T-helper 17 cell (primary cell): Measurements from ENCODE around the gene LIPT2. TPM values are rescaled to one million over a fixed set of nuclear protein-coding genes. Genes with fewer than 3 reads are reported as not detected.

ENCODE experiments used
- ATAC-seq: fragments of 150-1000 bp; cut with Tn5 transposase; 2 replicates; pipeline ENCODE4 v1.10.0; 2021; ENCODE audit warnings: mild to moderate bottlenecking, moderate library complexity
- DNase-seq, 3 donors: peaks; one replicate each; pipeline versions ENCODE4 v3.0.0 to v3.0.0-alpha.2; 2020 to 2021
- H3K9me3 ChIP-seq: one replicate; pipeline ENCODE4 v1.7.0; 2013; ENCODE audit warnings: low read length, mild to moderate bottlenecking; ENCODE audit not compliant: control insufficient read depth, poor library complexity, severe bottlenecking
- H3K27ac Mint-ChIP-seq: one replicate; pipeline ENCODE4 v1.8.0; 2022; ENCODE audit warnings: mild to moderate bottlenecking, moderate library complexity, mixed read lengths
- H3K27me3 Mint-ChIP-seq: one replicate; pipeline ENCODE4 v1.8.0; 2022; ENCODE audit warnings: mixed read lengths
- H3K36me3 Mint-ChIP-seq: one replicate; pipeline ENCODE4 v1.8.0; 2022; ENCODE audit warnings: low read depth, mixed read lengths
- H3K4me1 Mint-ChIP-seq: one replicate; pipeline ENCODE4 v1.8.0; 2022; ENCODE audit warnings: mild to moderate bottlenecking, mixed read lengths
- H3K4me3 Mint-ChIP-seq: one replicate; pipeline ENCODE4 v1.8.0; 2022; ENCODE audit warnings: mild to moderate bottlenecking, moderate library complexity, mixed read lengths
- total RNA-seq, 4 donors: library from RNA in 2 of 4; stranded (reverse) in 2 of 4; gene quantifications; one replicate each; pipeline ENCODE4 v1.2.3 and lab custom pipeline; 2022 to 2026

The LIPT2 gene
- total RNA-seq, 2 donors from 2014 or later: 5.8 to 6.8 TPM

- DNase-seq (no peak), ATAC-seq (no peak)
- Mint-ChIP-seq H3K4me3 (no peak overlapping the region), H3K36me3 (peaks cover 2% of the 10 kb centered on the region), H3K27ac (no peak overlapping the region), H3K27me3 (peaks cover 21% of the 10 kb centered on the region), H3K4me1 (peaks cover 6% of the 10 kb centered on the region)
- no peaks in the 10 kb centered on the region for H3K9me3 ChIP-seq
These were observed 41.2 kb downstream of the LIPT2 start for GRCh38 chr11:74452366-74452765.

DNA sequence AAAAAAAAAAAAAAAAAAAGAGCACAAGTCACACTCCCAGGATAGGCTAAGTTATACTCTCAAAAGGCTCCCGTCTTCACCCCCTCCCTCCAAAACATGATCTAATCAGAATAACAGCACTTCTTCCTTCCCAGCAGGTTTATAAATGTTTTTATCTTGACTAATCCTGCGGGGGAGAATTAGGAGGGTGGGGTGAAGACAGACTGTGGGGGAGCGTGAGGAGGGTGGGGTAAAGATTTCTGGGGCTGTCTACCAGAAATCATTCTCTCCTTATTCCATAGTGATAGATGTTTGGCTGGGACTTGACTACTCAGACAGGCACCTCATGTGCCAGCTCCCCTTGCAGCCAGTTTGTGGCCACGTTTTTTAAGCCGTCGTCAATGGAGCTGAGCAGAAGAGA, 43.2 kb downstream of the LIPT2 start:
- no peak for DNase-seq
- H3K27ac Mint-ChIP-seq: no peak overlapping the region
- H3K4me3 Mint-ChIP-seq: no peak overlapping the region
- peaks cover 2% of the 10 kb centered on the region for H3K36me3 Mint-ChIP-seq
- ATAC-seq: no peak
- H3K9me3 ChIP-seq: no peaks in the 10 kb centered on the region
- peaks cover 6% of the 10 kb centered on the region for H3K4me1 Mint-ChIP-seq
- H3K27me3 Mint-ChIP-seq: peaks cover 24% of the 10 kb centered on the region

GRCh38 chr11:74449369-74449931, 44.1 kb downstream of the LIPT2 start:
- peaks cover 28% of the 10 kb centered on the region for H3K27me3 Mint-ChIP-seq
- DNase-seq (peak in 1 of 3 donors; percentile 22), ATAC-seq (peak; percentile 93)
- H3K27ac Mint-ChIP-seq: no peak overlapping the region
- no peaks in the 10 kb centered on the region for H3K9me3 ChIP-seq
- H3K36me3 Mint-ChIP-seq: peaks cover 2% of the 10 kb centered on the region
- peaks cover 6% of the 10 kb centered on the region for H3K4me1 Mint-ChIP-seq
- no peak overlapping the region for H3K4me3 Mint-ChIP-seq

DNA sequence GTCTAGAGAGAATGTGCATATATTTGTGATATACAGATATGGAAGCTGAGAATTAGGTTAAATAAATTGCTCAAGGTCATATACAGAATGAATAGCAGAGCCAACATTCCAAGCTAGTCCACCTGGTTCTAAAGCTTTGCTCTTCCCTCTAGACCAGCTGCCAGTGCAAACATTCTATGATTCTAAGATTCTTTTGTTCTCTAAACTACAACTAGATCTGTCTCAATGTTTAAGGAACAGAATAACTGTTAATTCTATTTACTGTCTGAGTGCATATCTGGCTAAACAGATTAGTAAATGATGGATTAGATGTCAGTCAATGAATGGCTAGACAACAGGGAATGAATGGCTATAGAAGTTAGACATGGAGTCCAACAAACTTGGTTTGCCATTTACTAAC, 45.8 kb downstream of the LIPT2 start:
- H3K27ac Mint-ChIP-seq: no peak overlapping the region
- ATAC-seq (no peak), DNase-seq (no peak)
- H3K36me3 Mint-ChIP-seq: peaks cover 2% of the 10 kb centered on the region
- H3K4me3 Mint-ChIP-seq: no peak overlapping the region
- H3K9me3 ChIP-seq: no peaks in the 10 kb centered on the region
- peaks cover 4% of the 10 kb centered on the region for H3K4me1 Mint-ChIP-seq
- H3K27me3 Mint-ChIP-seq: peaks cover 20% of the 10 kb centered on the region

GRCh38 chr11:74446532-74446938, 47.0 kb downstream of the LIPT2 start:
- no peak overlapping the region for H3K27ac Mint-ChIP-seq
- ATAC-seq: no peak

DNA sequence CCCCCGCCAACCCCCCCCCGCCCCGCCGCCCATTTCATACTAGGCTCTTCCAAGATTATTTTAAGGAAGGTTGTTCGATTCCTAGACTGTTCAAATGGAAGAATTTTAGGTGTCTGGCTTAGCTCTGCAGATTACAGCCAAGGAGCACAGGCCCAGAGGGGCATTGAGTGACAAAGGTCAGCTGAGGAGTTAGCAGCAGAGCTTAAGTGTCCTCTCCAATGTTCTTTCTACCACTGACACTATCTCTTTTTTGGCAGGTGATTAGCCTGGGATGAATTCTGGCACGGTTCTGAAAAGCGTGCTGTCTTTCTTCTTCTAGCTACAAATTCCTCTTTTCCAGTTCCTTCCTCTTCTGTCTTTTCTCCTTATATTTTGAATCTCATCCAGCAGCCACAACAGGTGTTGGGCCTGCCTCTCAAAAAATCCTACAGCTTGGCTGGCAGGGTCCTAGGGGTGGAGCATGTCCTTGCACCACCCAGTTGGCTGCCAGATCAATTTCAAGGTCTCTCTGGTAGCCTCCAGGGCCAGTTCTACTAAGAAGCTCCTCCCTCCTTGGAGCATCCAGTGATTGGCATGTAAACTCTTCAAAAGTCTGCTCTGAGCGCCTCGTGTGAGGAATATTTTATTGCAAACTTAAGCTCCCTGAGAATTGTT, 49.2 kb downstream of the LIPT2 start:
- Mint-ChIP-seq H3K4me1 (peaks cover 4% of the 10 kb centered on the region), H3K27ac (no peak overlapping the region), H3K4me3 (no peak overlapping the region), H3K36me3 (no peaks in the 10 kb centered on the region), H3K27me3 (peaks cover 10% of the 10 kb centered on the region)
- ATAC-seq (no peak), DNase-seq (no peak)
- no peaks in the 10 kb centered on the region for H3K9me3 ChIP-seq

More at GRCh38 chr11:74446532-74446938, 47.0 kb downstream of the LIPT2 start:
- Mint-ChIP-seq H3K36me3 (no peaks in the 10 kb centered on the region), H3K4me1 (peaks cover 4% of the 10 kb centered on the region), H3K27me3 (peaks cover 10% of the 10 kb centered on the region), H3K4me3 (no peak overlapping the region)
- no peak for DNase-seq
- no peaks in the 10 kb centered on the region for H3K9me3 ChIP-seq

GRCh38 chr11:74443071-74443864, 50.3 kb downstream of the LIPT2 start:
- ATAC-seq (no peak), DNase-seq (no peak)
- peaks cover 10% of the 10 kb centered on the region for H3K27me3 Mint-ChIP-seq
- H3K9me3 ChIP-seq: no peaks in the 10 kb centered on the region
- no peak overlapping the region for H3K27ac Mint-ChIP-seq
- H3K4me3 Mint-ChIP-seq: no peak overlapping the region
- H3K36me3 Mint-ChIP-seq: no peaks in the 10 kb centered on the region
- H3K4me1 Mint-ChIP-seq: peaks cover 2% of the 10 kb centered on the region

DNA sequence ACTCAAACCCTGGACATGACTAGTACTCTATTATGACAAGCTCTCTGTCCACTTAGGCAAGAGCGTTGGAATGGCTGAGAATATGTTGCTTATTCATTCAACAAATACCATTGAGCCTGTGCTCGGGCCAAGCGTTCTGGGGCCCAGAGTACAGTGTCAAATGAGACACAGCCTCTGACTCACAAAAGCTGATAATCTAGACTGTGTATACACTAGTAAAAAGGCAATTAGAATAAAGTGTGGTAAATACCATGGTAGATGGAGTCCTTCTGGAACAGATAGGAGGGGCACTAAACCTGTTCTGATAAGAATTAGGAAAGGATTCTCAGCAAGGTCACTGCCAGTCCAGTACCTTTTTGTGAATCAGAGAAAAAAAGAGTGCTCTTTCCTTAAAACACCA, 50.9 kb downstream of the LIPT2 start:
- H3K9me3 ChIP-seq: no peaks in the 10 kb centered on the region
- ATAC-seq (no peak), DNase-seq (no peak)
- no peaks in the 10 kb centered on the region for H3K36me3 Mint-ChIP-seq
- peaks cover 2% of the 10 kb centered on the region for H3K4me1 Mint-ChIP-seq
- H3K4me3 Mint-ChIP-seq: no peak overlapping the region
- H3K27ac Mint-ChIP-seq: no peak overlapping the region
- peaks cover 10% of the 10 kb centered on the region for H3K27me3 Mint-ChIP-seq

Other genes starting within 250 kb of the LIPT2 start
- not detected for gene P4HA3, start 182.1 kb downstream of the LIPT2 start, total RNA-seq
- gene PGM2L1, start 95.3 kb downstream of the LIPT2 start, total RNA-seq: 10 to 100 TPM; 10.2 to 10.8 TPM
- gene KCNE3, start 26.2 kb downstream of the LIPT2 start, total RNA-seq: 1 to 10 TPM in 1 of 2 donors, under 1 TPM in 1; 0.40 to 1.6 TPM
- 10 to 100 TPM; 10.8 to 11.1 TPM for gene POLD3, start 98.9 kb upstream of the LIPT2 start, total RNA-seq
- gene CHRDL2, start 237.7 kb upstream of the LIPT2 start, total RNA-seq: not detected